ENCODE results near the gene ESRRA.
"Not testable (repeated sequence)": the region's sequence is repeated elsewhere in the genome, so short reads cannot be mapped to it uniquely, and the experiment has no call there.

Gene ESRRA

GRCh38 chr11:64323373-64323772 lies 18.0 kb downstream of the ESRRA start:
- DNase-seq (ENCODE audit: low spot score) = no peak
- TF ChIP-seq, protein P1, sequence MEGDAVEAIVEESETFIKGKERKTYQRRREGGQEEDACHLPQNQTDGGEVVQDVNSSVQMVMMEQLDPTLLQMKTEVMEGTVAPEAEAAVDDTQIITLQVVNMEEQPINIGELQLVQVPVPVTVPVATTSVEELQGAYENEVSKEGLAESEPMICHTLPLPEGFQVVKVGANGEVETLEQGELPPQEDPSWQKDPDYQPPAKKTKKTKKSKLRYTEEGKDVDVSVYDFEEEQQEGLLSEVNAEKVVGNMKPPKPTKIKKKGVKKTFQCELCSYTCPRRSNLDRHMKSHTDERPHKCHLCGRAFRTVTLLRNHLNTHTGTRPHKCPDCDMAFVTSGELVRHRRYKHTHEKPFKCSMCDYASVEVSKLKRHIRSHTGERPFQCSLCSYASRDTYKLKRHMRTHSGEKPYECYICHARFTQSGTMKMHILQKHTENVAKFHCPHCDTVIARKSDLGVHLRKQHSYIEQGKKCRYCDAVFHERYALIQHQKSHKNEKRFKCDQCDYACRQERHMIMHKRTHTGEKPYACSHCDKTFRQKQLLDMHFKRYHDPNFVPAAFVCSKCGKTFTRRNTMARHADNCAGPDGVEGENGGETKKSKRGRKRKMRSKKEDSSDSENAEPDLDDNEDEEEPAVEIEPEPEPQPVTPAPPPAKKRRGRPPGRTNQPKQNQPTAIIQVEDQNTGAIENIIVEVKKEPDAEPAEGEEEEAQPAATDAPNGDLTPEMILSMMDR (IDR thresholded peaks at IDR 0.05; ENCODE audit: extremely low read depth, insufficient read depth, missing control alignments) = no peak

GRCh38 chr11:64323984-64324383 lies 18.7 kb downstream of the ESRRA start:
- in situ Hi-C loops (cut with MboI; ENCODE audit: low pct_unique_long_range_greater_than_20kb, low sequenced_read_pairs, unreplicated experiment); DNase-seq (ENCODE audit: low spot score): not testable (repeated sequence)

More at GRCh38 chr11:64323373-64323772, 18.0 kb downstream of the ESRRA start:
- in situ Hi-C loops (cut with MboI; ENCODE audit: low pct_unique_long_range_greater_than_20kb, low sequenced_read_pairs, unreplicated experiment) = no loop called here

GRCh38 chr11:64324692-64325469 lies 19.6 kb downstream of the ESRRA start:
- in situ Hi-C loops (cut with MboI; ENCODE audit: low pct_unique_long_range_greater_than_20kb, low sequenced_read_pairs, unreplicated experiment) = no loop called here
- DNase-seq (ENCODE audit: low spot score) = no peak
- TF ChIP-seq, protein P1 (IDR thresholded peaks at IDR 0.05; ENCODE audit: extremely low read depth, insufficient read depth, missing control alignments) = no peak

GRCh38 chr11:64327375-64327774 lies 22.1 kb downstream of the ESRRA start:
- DNase-seq (ENCODE audit: low spot score) = no peak
- in situ Hi-C loops (cut with MboI; ENCODE audit: low pct_unique_long_range_greater_than_20kb, low sequenced_read_pairs, unreplicated experiment) = no loop called here
- TF ChIP-seq, protein P1 (IDR thresholded peaks at IDR 0.05; ENCODE audit: extremely low read depth, insufficient read depth, missing control alignments) = no peak

DNA sequence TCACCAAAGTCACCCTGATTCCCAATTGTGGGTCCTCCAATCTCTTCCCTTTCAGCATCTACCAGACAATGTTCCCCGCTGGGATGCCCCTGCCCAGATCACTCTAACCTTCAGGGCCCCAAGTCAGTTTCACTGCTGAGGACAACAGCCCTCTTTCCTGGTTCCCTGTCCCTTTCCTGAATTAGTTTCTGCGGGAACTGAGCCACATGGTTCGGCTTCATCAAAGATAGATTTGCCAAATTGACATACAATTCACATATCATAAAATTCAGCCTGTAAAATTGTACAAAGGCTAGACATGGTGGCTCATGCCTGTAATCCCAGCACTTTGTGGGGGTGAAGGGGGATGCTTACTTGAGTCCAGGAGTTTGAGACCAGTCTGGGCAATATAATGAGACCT lies 22.7 kb downstream of the ESRRA start:
- in situ Hi-C loops (cut with MboI; ENCODE audit: low pct_unique_long_range_greater_than_20kb, low sequenced_read_pairs, unreplicated experiment) = no loop called here
- DNase-seq (ENCODE audit: low spot score) = no peak
- TF ChIP-seq, protein P1 (IDR thresholded peaks at IDR 0.05; ENCODE audit: extremely low read depth, insufficient read depth, missing control alignments) = no peak

- TF ChIP-seq, protein P1 (IDR thresholded peaks at IDR 0.05; ENCODE audit: extremely low read depth, insufficient read depth, missing control alignments) = no peak
- in situ Hi-C loops (cut with MboI; ENCODE audit: low pct_unique_long_range_greater_than_20kb, low sequenced_read_pairs, unreplicated experiment) = no loop called here
- no peak for DNase-seq (ENCODE audit: low spot score)
Observed at GRCh38 chr11:64330888-64331287, 25.6 kb downstream of the ESRRA start.

DNA sequence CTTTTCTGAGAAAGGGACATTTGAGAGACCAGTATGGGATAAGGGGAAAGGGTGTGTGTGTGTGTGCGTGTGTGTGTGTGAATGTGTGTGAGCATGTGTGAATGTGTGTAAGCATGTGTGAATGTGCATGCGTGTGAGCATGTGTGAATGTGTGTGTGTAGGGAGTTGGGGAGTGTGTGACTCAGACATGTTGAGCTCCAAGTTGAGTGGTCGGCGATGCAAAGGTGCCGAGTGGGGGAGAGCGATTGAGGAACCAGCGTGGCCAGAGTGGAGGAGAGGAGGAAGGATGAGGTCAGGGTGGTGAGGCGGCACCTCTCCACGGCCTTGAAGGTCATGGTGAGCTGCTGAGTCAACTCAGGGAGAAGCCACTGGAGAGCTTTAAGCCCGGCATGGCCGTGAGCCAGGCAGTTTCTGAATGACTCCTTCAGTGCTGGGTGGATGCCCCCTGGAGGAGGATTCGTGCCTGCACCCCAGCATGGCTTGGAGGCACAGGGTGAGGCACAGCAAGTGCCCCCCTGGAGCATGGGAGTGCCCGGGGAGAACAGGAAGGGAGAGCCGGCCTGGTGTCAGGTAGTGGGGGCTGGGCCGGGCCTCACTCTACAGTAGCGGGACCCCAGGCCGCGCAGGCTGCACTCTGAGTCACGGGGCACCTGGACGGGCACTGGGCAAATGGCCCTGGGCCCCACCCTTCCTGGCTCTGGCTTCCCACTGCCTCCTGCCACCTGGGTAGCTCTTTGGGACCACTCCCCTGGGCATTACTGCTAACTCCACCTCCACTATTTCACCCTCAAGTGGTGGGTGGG lies 26.4 kb downstream of the ESRRA start:
- in situ Hi-C loops (cut with MboI; ENCODE audit: low pct_unique_long_range_greater_than_20kb, low sequenced_read_pairs, unreplicated experiment) = no loop called here
- DNase-seq (ENCODE audit: low spot score) = peak; percentile 78
- TF ChIP-seq, protein P1 (IDR thresholded peaks at IDR 0.05; ENCODE audit: extremely low read depth, insufficient read depth, missing control alignments) = peak; percentile 70
